Coronary artery (tissue), 2 donors: Measurements from ENCODE around the gene ZDHHC14.

Experiments used
- DNase-seq: peaks from one replicate; pipeline ENCODE4 v3.0.0-alpha.2; 2017; ENCODE audit warnings: low spot score
- H3K27ac ChIP-seq, 2 donors: fragments of 200-600 bp; sonication (generic); one replicate each; pipeline ENCODE4 v1.5.1; 2016 to 2019
- H3K4me3 ChIP-seq: fragments of 200-600 bp; sonication (generic); 2 replicates; pipeline ENCODE4 v1.5.1; 2016; ENCODE audit warnings: mild to moderate bottlenecking, moderate library complexity
- TF ChIP-seq, protein P1 (sequence below): fragments of 200-600 bp; sonication (generic); IDR thresholded peaks from one replicate; pipeline ENCODE4 v1.5.1; 2019; ENCODE audit warnings: antibody characterized with exemption

ZDHHC14 gene

DNA sequence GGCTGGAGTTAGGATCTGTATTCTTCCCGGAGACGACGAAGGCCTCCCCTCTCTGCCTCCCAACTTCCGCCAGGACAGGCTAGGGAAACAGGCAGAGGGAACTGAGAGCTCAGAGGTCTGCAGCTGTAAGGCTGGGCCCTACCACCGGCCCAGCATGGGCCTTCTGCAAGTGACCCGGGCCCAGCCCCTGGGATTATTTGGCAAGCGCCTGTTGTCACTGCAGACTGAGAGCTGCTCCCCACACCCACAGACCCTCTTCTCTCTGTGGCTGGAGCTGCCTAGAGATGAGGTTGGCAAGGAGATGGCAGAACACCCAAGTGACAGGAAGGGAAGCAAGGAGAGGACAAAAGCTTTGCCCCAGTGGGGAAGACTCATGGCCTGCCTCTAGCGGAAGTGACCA is 212.6 kb downstream of the ZDHHC14 start:
- Histone ChIP-seq H3K27ac (no peak overlapping the region), H3K4me3 (no peak overlapping the region)
- TF ChIP-seq, protein P1, sequence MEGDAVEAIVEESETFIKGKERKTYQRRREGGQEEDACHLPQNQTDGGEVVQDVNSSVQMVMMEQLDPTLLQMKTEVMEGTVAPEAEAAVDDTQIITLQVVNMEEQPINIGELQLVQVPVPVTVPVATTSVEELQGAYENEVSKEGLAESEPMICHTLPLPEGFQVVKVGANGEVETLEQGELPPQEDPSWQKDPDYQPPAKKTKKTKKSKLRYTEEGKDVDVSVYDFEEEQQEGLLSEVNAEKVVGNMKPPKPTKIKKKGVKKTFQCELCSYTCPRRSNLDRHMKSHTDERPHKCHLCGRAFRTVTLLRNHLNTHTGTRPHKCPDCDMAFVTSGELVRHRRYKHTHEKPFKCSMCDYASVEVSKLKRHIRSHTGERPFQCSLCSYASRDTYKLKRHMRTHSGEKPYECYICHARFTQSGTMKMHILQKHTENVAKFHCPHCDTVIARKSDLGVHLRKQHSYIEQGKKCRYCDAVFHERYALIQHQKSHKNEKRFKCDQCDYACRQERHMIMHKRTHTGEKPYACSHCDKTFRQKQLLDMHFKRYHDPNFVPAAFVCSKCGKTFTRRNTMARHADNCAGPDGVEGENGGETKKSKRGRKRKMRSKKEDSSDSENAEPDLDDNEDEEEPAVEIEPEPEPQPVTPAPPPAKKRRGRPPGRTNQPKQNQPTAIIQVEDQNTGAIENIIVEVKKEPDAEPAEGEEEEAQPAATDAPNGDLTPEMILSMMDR, result no peak
- DNase-seq, result no peak

DNA sequence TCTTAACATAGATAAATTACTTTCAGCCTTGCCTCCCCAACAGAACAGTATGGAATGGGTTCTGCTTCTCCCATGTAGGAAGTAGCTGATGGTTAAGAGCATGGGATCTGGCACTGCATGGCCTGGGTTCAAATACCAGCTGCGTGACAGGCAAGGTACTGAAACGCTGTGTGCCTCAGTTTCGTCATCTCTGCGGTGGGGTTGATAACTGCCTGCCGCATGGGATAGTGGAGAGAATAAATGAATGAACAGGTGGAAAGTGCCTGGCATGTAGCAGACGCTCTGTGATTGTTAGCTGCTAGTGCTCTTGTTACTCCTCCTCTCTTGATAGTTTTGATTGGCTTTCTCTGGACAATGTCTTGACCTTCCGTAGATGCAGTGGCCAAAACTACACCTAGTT is 213.3 kb downstream of the ZDHHC14 start:
- TF ChIP-seq, protein P1, result no peak
- no peak for DNase-seq
- H3K4me3 ChIP-seq, result no peak overlapping the region
- no peak overlapping the region for H3K27ac ChIP-seq

DNA sequence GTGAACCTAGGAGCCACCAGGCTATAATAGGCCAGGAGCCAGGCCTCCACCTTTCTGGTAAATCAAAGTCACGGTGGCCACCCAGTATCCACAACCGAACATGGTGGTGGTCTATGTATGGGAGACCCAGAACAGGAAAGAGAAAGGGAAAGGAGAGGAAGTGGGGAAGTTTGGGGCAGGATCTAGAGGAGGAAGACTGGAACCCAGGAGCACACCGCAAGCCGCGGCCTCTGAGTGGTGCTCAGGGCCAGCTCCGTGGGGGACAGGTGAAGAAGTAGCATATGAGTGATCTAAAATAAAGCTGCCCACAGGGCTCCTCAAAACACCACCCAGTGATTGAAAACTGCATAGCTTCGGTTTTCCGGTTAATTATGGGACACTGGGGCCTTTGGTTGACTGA is 214.8 kb downstream of the ZDHHC14 start:
- H3K27ac ChIP-seq, result no peak overlapping the region
- H3K4me3 ChIP-seq, result no peak overlapping the region
- TF ChIP-seq, protein P1, result no peak
- DNase-seq, result no peak

DNA sequence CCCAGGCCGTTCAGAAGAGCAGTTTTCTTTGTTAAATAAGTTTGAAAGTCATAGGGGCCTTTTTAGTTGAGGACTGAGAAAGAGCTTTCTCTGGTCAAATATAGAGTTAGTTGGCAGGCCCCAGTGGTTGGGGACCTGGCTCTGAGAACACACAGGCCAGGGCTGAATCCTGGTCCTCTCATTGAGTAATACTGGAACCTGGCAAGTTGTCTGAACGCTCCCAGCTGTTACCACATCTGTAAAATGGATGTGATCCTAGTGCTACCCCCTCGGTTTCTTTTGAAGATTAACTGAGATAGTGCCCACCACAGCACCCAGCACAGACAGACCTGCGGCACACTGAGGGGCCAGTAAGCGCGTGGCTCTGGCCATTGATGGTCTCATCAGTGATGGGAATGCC is 215.5 kb downstream of the ZDHHC14 start:
- DNase-seq, result no peak
- peak overlapping the region in 1 of 2 donors; percentile 19 for H3K27ac ChIP-seq

DNA sequence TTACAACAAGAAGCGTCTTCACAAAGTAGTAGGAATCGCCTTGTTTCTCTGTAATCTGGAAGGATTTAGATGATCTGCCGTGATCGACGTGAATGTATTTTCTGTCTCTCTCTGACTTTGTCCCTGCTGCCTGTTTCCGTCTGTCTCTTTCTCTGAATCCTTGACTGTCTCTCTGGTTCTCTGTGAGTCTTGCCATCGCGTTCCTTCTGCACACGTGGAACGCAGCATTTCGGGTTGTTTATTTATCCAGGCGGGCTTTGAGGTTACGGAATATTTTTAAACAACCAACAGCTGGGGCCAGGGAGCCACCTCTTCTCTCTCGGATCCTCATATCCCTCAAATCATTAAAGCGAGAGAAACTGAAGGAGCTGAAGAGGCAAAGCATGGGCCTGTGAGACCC is 215.9 kb downstream of the ZDHHC14 start:
- DNase-seq, result no peak
- Histone ChIP-seq H3K27ac (peak overlapping the region; percentile 19 to 75), H3K4me3 (no peak overlapping the region)
- TF ChIP-seq, protein P1, result no peak

More for the DNA sequence above, 215.5 kb downstream of the ZDHHC14 start:
- TF ChIP-seq, protein P1, result no peak
- no peak overlapping the region for H3K4me3 ChIP-seq

DNA sequence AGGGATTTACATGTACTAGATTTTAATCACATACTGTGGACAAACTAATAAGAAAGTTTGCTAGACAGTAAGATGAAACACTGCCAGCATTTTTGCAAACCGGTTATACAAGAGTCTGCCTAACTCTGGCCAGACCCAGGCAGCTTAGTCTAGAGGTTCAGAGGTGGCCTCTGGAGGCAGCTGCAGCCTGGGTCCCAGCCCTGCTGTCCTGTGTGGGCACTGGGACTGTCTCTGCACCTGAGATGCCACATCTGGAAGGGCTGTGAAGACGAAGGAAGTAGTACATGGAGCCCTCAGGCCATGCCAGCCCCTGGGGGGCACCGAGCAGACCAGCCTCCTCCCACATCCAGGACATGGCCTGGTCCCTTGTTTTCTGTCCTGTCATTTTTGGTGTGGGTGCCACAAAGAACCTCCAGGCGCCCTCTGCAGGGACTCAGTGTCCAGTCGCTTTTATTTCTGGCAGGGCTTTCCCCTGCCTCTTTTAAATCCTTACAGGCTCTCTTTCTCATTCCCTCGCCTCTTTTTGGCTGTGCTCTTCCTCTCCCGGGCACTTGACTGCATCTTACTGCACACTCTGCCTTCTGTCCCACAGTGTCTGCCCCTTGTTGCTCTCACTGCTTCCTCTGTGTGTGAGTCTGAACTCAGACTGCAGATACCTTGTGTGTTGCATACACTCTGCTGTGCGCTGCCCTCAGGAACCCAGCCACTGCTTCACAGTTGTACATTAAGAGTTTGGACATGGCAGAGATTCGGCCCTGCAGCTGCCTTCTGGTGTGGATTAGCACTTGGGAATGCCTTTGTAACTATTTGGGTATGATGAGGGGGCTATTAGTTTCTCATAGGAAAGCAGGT is 216.7 kb downstream of the ZDHHC14 start:
- TF ChIP-seq, protein P1, result peak; percentile 34
- Histone ChIP-seq H3K27ac (peak overlapping the region; percentile 19 to 75), H3K4me3 (no peak overlapping the region)
- no peak for DNase-seq

- TF ChIP-seq, protein P1, result no peak
- Histone ChIP-seq H3K4me3 (no peak overlapping the region), H3K27ac (no peak overlapping the region)
- no peak for DNase-seq
These were observed 218.2 kb downstream of the ZDHHC14 start for GRCh38 chr6:157599191-157599590.
